HG03442 (cell line): Measurements from ENCODE around the gene CHAD.

ENCODE experiments used
- ATAC-seq: cut with Tn5 transposase; IDR thresholded peaks from one replicate; pipeline ENCODE4 v1.9.1; 2021; ENCODE audit warnings: mild to moderate bottlenecking, moderate library complexity; ENCODE audit not compliant: unreplicated experiment

CHAD gene

DNA sequence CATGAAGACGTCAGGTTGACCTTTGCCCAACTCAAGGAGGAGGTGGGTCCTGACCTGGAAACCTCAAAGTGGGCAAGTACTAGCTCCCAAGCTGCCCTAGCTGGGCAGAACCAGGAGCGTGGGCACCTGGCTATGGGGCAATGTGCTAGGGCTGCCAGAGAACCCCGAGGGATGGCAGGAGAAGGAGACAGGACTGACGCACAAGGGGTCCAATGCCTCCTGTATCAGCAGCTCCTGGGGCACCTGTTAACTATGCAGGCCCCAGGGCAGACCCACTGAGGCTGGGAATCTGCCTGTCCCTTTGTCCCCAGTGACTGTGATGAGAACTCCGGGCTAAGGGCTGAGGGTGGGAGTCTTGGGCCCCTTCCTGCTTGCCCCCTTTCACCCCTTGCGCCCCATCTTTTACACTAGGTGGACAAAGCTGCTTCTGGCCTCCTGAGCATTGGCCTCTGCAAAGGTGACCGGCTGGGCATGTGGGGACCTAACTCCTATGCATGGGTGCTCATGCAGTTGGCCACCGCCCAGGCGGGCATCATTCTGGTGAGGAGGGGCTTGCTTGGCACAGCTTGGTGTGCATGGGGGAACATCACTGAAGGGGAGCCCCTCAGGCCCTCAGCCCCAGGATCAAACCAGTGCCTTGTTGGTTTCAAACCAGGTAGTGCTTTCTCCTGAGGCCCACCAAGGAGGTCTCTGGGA, 7.7 kb downstream of the CHAD start:
- ATAC-seq: no peak

DNA sequence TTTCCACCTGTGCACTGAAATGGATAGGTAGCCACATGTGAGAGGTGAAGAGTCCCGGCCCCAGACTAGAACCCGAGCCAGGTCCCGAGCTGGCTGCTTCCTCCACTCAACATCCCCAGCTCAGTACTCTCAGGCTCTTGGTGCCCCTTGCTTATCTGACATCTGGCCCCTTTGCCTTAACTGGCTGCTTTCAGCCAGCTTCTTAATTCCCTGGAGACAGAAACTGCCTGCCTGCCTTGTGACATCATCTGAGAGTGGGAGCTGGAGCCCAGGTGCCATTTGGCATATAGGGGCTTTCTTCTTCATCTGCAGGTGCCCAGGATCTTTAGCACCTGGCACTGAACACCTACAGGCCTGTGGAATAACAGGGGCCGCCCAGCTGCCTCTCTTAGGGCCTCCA, 8.9 kb downstream of the CHAD start:
- ATAC-seq: no peak

DNA sequence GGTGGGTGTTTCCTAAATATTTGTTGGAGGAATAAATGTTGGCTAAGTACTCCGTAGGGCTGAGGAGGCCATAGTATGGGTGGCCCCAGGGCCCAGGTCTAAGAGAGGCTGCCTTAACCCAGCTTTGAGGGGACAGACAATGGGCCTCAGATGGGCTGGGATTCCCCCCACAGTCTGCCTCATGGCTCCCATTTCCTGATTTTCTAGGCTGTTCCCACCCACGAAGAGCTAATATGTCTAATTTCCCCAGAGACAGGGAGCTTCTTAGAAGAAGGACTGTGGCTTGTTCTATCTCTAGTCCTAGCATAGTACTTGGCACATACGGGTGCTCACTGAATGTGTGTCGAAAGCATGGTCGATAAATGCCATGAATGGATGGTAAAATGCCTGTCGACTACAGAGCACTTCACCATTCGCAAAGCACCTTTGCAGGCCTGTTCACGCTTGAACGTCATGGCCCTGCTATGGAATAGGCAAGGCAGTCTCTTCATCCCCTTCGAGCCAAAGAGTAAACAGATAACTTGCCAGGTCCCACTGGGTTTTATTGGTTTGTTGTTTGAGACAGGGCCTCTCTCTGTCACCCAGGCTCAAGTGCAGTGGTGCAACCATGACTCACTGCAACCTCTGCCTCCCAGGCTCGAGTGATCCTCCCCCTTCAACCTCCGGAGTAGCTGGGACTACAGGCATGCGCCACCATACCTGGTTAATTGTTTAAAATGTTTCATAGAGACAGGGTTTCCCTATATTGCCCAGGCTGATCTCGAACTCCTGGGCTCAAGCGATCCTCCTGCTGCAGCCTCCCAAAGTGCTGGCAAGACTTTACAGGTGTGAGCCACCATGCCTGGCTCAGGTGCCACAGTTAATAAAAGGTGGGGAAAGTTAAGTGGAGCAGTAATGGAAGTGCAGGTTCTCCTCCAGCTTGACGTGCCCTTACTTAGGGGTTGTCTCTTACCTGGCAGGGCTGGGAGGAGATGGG, 9.7 kb downstream of the CHAD start:
- no peak for ATAC-seq

DNA sequence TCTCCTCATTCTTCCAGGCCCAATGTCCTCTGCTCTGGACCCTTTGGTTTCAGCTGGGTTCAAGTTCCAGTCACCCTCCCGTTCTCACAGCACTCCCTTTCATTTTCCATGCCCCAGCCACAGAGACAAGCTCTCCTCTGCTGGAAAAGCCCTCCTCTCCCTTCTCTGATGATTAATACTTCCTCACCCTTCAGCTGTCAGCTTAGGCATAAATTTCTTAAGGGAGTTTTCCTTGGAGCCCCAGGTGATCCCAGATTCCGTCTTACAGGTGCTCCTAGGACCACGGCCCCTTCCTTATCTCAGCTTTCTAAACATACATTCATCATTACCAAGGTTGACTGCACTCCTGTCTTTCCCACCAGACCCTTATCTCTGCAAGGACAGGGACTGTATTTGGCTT, 10.4 kb downstream of the CHAD start:
- no peak for ATAC-seq

DNA sequence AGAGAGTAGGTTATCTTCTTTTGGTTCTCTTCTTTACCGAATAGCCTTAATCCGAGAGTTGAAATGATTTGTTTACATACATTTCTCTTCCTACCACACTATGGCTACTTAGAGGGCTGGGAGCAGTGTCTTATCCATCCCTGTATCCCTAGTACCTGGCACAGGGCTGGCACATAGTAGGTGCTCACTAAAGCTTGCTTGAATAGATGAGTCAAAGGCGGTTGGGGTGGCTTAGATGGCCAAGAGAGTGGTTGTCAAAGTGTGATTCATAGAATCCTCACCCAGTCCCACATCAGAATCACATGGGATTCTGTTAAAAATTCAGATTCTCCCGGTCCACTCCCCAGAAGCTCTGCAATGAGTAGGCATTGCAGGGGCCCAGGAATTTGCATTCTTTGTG, 11.1 kb downstream of the CHAD start:
- no peak for ATAC-seq

DNA sequence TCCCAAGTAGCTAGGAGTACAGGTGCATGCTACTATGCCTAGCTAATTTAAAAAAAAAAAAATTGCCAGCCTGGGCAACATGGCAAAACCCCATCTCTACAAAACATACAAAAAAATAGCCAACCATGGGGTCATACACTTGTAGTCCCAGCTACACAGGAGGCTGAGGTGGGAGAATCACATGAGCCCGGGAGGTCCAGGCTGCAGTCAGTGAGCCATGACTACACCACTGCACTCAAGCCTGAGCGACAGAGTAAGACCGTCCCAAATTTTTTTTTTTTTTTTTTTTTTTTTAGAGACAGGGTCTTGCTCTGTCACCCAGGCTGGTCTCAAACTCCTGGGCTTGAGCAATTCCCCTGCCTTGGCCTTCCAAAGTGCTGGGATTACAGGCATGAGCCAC, 14.8 kb downstream of the CHAD start:
- ATAC-seq: no peak

DNA sequence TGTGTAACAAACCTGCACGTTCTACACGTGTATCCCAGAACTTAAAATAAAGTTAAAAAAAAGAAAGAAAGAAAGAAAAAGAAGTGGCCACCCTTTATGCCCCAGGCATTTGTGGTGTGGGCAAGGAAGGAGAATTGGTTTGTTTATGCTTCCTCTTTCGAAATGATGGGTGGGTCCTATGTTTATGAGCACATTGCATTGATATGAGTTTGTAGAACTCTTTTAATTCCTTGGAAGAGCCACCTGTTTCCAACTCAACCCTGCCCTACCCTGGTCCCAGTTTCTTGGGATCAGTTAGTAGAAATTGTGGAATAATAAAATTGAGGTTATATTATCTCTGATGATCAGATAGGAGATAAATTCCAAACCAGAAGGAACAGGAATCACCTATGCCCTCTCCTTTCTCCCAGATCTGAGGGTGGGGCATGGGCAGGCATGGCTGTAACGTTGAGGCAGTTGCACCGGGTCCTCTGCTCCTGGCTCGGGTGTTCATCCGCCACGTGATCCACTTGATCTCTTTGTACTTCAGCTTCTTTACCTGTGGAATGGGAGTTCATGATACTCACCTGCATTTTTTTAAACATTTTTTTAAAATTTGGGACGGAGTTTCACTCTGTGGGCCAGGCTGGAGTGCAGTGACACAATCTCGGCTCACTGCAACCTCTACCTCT, 15.9 kb downstream of the CHAD start:
- no peak for ATAC-seq

DNA sequence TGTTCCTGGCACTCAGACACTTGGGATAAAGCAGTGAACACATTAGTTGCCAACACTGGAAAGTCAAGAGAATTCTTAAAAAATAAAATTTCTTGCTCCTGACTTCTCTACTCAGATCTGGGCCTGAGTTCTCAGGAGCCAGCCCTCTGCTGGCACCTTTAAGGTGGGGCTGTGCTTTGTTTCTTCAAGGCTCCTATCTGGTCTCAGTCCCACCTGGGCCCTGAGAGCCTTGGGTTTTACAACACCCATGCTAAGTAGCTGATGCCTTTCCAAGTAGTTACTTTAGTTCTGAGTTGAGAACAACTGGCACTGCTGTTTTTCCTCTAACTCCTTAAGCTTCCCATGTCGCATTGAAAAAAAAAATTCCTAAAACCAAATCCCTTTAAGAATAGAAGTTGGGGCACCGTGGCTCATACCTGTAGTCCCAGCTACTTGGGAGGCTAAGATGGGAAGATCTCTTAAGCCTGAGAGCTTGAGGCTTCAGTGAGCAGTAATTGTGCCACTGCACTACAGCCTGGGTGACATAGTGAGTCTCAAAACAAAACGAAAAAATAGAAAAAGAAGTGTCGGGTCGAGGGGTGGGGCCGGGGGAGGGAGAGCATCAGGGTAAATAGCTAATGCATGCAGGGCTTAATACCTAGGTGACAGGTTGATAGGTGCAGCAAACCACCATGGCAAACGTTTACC, 16.6 kb downstream of the CHAD start:
- ATAC-seq: no peak

DNA sequence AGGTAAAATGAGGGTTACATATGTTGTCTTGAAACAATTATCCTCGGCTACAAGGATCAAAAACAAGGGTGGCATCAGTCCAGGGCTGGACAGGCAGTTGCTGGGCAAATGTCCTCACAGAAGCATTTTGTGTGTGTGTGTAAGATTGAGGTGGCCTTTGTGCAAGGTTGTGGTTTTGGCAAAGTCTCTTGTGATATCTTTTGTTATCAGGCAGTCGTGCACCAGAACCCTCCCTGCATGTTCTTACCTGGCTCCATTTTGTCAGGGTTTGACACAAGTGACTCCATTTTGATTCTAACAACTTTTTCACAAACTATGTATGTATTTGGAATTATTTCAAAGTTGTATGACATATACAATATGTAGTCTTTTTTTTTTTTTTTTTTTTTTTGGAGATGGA, 20.0 kb downstream of the CHAD start:
- no peak for ATAC-seq

DNA sequence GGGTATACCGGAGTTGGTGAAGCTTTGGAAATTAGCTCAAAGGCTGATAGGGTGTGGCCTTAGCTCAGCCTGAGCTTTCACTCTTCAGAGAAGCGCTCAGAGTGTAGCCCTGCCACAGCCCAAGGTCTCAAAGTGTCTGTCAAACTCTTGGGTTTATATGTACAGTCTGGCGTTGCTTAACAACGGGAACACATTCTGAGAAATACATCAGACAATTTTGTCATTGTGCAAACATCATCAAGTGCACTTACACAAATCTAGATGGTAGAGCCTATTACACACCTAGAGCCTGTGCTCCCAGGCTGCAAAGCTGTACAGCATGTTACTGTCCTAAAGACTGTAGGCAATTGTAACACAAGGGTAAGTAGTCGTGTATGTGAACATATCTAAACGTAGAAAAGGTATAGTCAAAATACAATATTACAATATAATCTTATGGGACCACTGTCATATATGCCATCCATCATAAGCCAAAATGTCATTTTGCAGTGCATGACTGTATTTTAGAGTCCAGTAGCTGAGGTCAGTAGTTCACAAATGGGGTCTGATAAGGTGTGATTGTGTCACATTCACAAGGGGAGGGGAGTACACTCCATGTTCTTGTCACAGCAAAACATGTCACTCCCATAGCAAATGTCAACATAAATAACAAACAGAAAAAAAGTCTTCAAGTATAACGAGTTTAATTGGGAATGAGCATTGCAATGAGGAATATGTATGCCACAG, 20.6 kb downstream of the CHAD start:
- no peak for ATAC-seq

DNA sequence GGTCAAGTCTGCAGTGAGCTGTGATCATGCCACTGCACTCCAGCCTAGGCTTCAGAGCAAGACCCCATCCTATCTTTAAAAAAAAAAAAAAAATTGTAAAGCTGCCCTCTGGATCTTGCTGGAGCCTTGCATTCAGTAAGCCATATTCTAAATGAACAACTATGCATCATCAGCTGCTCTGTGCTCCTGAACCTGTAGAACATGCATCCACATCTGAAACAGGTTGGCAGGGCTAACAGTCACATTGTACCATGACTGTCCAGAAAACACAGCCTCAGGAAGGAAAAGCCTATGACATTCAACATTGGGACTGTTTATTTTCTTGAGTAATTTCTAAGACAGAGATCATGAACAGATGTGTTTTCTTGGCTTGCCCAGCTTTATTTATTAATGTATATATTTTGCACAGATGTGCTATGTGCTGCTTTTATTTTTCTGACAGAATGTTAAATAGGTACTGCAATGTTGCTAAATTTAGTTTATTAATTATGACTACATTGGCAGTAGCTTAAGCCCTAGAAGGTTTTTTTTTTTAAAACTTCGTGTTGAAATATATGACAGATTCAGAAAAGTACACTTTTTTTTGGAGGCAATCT, 22.9 kb downstream of the CHAD start:
- ATAC-seq: no peak

DNA sequence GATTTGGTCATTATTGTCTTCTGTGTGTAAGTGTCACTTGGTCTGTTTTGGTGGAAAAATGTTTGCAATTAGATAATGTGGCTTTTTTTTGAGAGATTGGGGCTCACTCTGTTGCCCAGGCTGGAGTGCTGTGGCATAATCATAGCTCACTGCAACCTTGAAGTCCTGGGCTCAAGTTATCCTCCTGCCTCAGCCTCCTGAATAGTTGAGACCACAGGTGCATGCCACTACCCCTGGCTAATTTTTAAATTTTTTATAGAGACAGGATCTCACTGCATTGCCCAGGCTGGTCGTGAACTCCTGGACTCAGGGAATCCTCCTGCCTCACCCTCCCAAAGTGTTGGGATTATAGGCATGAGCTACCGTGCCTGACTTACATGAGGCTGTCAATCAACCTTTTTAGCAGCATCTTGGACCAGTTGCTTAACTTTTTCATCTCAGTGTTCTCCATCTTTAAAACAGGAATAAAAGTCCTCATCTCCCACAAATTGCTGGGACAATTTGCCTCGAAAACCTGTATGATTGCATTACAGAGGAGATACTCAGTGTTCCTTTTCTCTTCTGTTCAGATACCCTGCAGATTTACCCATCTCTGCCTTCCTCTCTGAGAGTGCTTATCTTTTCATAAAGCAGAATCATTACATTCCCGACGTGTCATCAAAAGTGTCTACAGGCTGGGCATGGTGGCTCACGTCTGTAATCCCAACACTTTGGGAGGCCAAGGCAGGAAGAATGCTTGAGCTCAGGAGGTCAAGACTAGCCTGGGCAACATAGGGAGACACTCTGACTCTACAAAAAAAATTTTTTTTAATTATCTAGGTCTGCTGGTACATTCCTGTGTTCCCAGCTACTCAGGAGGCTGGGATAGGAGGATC, 23.6 kb downstream of the CHAD start:
- ATAC-seq: no peak

DNA sequence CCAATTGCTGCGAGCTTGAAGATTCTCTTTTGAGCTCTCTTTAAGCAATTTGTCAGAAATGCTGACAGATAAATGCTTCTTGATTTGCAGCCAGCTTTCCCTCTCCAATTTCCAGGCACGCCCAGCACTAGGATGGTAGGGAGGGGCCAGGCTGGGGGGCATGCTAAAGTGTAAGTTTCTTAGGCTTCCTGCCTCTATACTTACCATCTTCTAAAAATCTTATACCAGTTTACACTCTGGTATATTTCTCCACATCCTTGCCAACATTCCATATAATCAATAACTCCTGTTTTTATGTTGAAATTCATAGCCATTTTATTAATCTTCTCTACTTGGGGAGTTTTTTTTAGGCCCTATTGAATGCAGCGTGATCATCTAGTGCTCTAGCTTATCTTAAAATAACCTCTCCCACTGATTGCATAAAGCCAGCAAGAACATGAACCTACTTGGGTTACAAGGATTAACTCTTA, 25.1 kb downstream of the CHAD start:
- no peak for ATAC-seq

DNA sequence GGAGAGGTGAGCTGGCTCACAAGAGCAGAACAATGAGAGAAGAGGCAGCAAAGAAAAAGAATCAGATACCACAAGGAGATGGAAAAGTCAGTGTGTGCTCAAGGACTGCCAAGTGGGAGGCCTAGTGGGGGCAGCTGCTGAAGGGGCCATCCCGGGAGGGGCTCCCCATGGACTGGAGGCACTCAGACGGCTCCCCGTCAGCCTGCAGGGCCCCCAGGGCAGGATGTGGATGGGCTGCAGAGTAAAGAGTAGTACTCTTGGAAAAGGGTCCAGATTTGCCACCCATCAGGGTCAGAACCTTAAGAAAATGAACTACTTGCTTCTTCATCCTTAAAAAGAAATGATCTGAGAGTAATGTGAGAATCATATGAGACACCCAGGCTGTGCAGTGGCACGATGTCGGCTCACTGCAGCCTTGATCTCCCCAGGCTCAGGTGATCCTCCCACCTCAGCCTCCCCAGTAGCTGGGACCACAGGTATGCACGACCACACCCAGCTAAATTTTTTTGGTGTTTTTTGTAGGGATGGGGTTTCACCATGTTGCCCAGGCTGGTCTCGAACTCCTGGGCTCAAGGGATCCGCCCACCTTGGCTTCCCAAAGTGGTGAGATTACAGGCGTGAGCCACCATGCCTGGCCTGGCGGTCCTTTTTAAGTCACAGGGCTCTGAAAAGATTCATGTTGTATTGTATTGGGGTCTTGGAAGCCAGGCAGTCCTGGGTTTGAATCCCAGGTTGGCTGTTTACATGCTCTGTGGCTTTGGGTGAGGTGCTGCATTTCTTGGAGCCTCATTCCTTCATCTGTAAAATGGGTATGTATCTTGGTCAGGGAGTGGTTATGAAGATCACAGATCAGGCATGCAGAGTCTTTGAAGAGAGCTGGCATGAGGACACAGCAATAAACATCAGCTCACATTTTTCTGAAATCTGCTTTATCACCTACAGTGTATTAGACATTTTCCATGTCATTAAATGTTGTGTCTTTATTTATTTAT, 27.5 kb downstream of the CHAD start:
- ATAC-seq: no peak

DNA sequence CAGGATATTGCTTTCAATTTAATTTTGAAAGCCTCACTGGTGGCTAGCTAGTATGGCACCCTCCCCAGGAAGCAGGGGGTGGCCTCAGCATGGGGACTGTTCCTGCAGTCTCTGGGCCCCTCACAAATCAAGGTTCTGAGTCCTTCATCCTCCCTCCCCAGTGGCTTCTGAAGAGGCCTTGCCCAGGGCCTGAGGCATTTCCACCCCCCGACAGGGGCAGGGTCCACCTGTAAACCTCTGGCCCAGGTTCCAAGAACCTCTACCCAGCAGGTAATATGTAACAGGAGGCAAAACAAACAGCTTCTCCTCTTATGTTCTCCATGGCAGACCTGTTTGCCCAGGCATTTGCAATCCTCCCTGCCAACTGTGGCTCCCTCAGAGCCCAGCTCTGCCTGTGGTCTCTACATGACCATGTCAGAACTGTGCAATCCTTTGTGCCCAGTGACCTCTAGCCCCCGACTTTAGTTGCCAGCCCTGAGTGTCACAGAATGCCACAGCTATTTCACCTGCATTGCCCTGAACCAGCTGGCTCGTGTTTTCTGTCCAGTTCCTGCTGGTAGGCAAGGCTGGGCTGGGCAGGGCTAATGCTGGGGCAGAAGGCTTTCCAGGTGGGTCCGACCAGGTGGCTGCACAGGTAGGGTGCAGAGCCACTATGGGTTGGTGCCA, 28.4 kb downstream of the CHAD start:
- ATAC-seq: no peak

DNA sequence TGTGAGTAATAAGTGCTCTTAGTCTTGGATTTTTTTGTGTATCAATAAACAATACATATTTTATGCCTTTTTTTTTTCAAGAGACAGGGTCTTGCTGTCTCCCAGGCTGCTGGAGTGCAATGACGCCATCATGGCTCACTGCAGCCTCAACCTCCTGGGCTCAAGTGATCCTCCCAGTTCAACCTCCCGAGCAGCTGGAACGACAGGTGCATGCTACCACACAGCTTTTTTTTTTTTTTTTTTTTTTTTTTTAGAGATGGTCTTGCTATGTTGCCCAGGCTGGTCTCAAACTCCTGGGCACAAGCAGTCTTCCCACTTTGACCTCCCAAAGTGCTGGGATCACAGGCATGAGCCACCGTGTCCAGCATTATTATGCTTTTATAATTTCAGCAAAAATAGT, 29.7 kb downstream of the CHAD start:
- ATAC-seq: no peak

DNA sequence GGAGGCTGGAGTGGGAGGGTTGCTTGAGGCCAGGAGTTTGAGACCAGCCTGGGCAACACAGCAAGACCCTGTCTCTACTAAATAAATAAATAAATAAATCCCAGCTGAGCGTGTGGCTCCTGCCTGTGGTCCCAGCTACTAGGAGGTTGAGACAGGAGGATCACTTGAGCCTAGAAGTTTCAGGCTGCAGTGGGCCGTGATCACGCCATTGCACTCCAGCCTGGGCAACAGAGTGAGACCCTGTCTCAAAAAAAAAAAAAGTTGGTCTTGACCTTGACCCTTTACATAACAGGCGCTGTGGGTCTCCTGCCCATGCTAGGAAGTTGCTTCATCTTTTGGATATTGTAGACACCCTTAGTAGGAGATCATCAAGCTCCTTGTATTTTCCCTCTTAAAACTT, 31.3 kb downstream of the CHAD start:
- ATAC-seq: no peak
